ENCODE results near the gene ISL2. TPM values are rescaled to one million over a fixed set of nuclear protein-coding genes. Genes with fewer than 3 reads are reported as not detected.

Gene ISL2
- total and polyA plus RNA-seq, 9 of the 15 experiments (the other 6 are each of a cell fraction or from before 2014, with no cell fraction given), result 0.15 to 23.7 (median 4.0) TPM

GRCh38 chr15:76311100-76311953, 25.2 kb upstream of the ISL2 start, which contains the start of gene ETFA:
Gene ETFA, minus strand, starts transcription at chr15:76311469. Its CDS starts 81 bp downstream, at chr15:76311388.
- H3K9me1 ChIP-seq (ENCODE audit: control insufficient read depth, insufficient read depth, low read length), result no peaks in the 10 kb centered on the region
- ChIA-PET CTCF (ENCODE audit: low intra/inter-chr PET ratio) (no interaction called here), POLR2A (interaction anchor here (0.6 to 2.8 kb wide), 8 partner anchors 13 to 28 kb away, joined by 3 to 20 read pairs (median 5); partner anchors contain the start of gene ISL2)
- peaks cover 53% of the 10 kb centered on the region for H3K79me2 ChIP-seq (ENCODE audit: control insufficient read depth, insufficient read depth, low read length)
- H3K27ac ChIP-seq (ENCODE audit: extremely low read depth, low read depth, low read length), result peak within 1 kb of the TSS; percentile 96
- no peaks in the 10 kb centered on the region for H3K9me3 ChIP-seq (replicated peaks; ENCODE audit: control insufficient read depth, insufficient read depth, low read depth, low read length)
- H2AFZ ChIP-seq (ENCODE audit: low read depth, low read length), result peak within 1 kb of the TSS; percentile 98
- H3K9ac ChIP-seq (ENCODE audit: insufficient read depth in 1 of 2, low read depth in 2 of 2, low read length in 2 of 2), result peak within 1 kb of the TSS; percentile 98 to 99
- H3K4me1 ChIP-seq (replicated peaks in 1 of 2; ENCODE audit: control insufficient read depth in 2 of 2, insufficient read depth in 2 of 2, low read length in 2 of 2), result peaks cover 28 to 29% of the 10 kb centered on the region in 2 experiments
- 0% methylated on average over 50 of the region's 60 CpGs for WGBS (ENCODE audit: insufficient coverage, low coverage, missing lambda C conversion rate)
- in situ Hi-C loops (cut with MboI), result no loop called here
- peak within 1 kb of the TSS; percentile 85 for H3K4me2 ChIP-seq (ENCODE audit: insufficient read depth, low read length)
- peak within 1 kb of the TSS; percentile 97 for H3K4me3 ChIP-seq
- ATAC-seq (peak; percentile 97), DNase-seq (ENCODE audit: extremely low read depth in 1 of 4, low spot score in 3 of 4) (peak; percentile 97 to 99 (median 98)), FAIRE-seq (peak; percentile 93)
- intact Hi-C loops (cut with micrococcal nuclease), result no loop called here
- no peaks in the 10 kb centered on the region; the same call in 1 of the 2 replicates for H4K20me1 ChIP-seq (replicated peaks; ENCODE audit: control insufficient read depth, insufficient read depth, low read length)
- TSS peak; percentile 52 for BruUV-seq (replicated peaks)
- H3K36me3 ChIP-seq (ENCODE audit: control insufficient read depth, insufficient read depth, low read length), result peaks cover 14% of the 10 kb centered on the region; the same call in 2 of the 3 replicates
- no peaks in the 10 kb centered on the region for H3K27me3 ChIP-seq (ENCODE audit: control insufficient read depth in 2 of 2, insufficient read depth in 2 of 2, low read length in 2 of 2)
- no peak for TF ChIP-seq SREBF1 (IDR thresholded peaks at IDR 0.05; ENCODE audit: borderline replicate concordance, low read depth, low read length)
- 0 out of 2 replicates have a peak, but pooled peaks have one; percentile 34 for TF ChIP-seq ZNF589 (CRISPR knock-in tag; IDR thresholded peaks at IDR 0.05; ENCODE audit: low read depth)
- TF ChIP-seq CTCF (IDR thresholded peaks at IDR 0.05 in 2 of 3, conservative IDR thresholded peaks at IDR 0.05 in 1 of 3; ENCODE audit: insufficient read depth in 2 of 3, low read depth in 1 of 3, low read length in 3 of 3), result no peak; a peak in 1 of 6 replicates
- TF ChIP-seq OTX1 (CRISPR knock-in tag; IDR thresholded peaks at IDR 0.05), result peak; percentile 24; the same call in 1 of the 2 replicates
- no peak for TF ChIP-seq DIDO1 (tag; IDR thresholded peaks at IDR 0.05; ENCODE audit: low read depth)
- peak; percentile 91 for TF ChIP-seq KDM5B (IDR thresholded peaks at IDR 0.05; ENCODE audit: insufficient replicate concordance, low read depth, low read length)
- TF ChIP-seq MEIS2 (IDR thresholded peaks at IDR 0.05; ENCODE audit: partially characterized antibody), result peak; percentile 10
- TF ChIP-seq, protein P1, sequence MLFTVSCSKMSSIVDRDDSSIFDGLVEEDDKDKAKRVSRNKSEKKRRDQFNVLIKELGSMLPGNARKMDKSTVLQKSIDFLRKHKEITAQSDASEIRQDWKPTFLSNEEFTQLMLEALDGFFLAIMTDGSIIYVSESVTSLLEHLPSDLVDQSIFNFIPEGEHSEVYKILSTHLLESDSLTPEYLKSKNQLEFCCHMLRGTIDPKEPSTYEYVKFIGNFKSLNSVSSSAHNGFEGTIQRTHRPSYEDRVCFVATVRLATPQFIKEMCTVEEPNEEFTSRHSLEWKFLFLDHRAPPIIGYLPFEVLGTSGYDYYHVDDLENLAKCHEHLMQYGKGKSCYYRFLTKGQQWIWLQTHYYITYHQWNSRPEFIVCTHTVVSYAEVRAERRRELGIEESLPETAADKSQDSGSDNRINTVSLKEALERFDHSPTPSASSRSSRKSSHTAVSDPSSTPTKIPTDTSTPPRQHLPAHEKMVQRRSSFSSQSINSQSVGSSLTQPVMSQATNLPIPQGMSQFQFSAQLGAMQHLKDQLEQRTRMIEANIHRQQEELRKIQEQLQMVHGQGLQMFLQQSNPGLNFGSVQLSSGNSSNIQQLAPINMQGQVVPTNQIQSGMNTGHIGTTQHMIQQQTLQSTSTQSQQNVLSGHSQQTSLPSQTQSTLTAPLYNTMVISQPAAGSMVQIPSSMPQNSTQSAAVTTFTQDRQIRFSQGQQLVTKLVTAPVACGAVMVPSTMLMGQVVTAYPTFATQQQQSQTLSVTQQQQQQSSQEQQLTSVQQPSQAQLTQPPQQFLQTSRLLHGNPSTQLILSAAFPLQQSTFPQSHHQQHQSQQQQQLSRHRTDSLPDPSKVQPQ (CRISPR knock-in tag; IDR thresholded peaks at IDR 0.05; ENCODE audit: borderline replicate concordance), result no peak
- no peak; the same call in 1 of the 2 replicates for TF ChIP-seq NR1H2 (CRISPR knock-in tag; IDR thresholded peaks at IDR 0.05)
- peak; percentile 16; the same call in 1 of the 2 replicates for TF ChIP-seq CC2D1A (IDR thresholded peaks at IDR 0.05)
- TF ChIP-seq, protein P2, sequence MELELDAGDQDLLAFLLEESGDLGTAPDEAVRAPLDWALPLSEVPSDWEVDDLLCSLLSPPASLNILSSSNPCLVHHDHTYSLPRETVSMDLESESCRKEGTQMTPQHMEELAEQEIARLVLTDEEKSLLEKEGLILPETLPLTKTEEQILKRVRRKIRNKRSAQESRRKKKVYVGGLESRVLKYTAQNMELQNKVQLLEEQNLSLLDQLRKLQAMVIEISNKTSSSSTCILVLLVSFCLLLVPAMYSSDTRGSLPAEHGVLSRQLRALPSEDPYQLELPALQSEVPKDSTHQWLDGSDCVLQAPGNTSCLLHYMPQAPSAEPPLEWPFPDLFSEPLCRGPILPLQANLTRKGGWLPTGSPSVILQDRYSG (tag; conservative IDR thresholded peaks at IDR 0.05; ENCODE audit: low read depth), result 0 out of 2 replicates have a peak, but pooled peaks have one; percentile 61
- TF ChIP-seq HIVEP1 (CRISPR knock-in tag; IDR thresholded peaks at IDR 0.05), result no peak
- TF ChIP-seq ZBTB26 (CRISPR knock-in tag; IDR thresholded peaks at IDR 0.05), result no peak
